Trophoblast cell (in vitro differentiated cells and primary cell): ENCODE data around the gene LANCL2.

Experiments
- DNase-seq, 2 donors: peaks; one replicate each; pipeline ENCODE4 v3.0.0-alpha.2; 2016
- H2AFZ ChIP-seq: 2 replicates; pipeline ENCODE4 v1.6.1; 2013; ENCODE audit warnings: low read length, moderate library complexity, mild to moderate bottlenecking; ENCODE audit not compliant: insufficient read depth, poor library complexity
- H2AK5ac ChIP-seq: 2 replicates; pipeline ENCODE4 v1.6.1; 2013; ENCODE audit warnings: mild to moderate bottlenecking, low read length
- H2BK120ac ChIP-seq: 2 replicates; pipeline ENCODE4 v1.6.1; 2013; ENCODE audit warnings: low read length, mild to moderate bottlenecking, moderate library complexity; ENCODE audit not compliant: insufficient read depth, poor library complexity
- H2BK12ac ChIP-seq: 2 replicates; pipeline ENCODE4 v1.6.1; 2013; ENCODE audit warnings: mild to moderate bottlenecking, low read length, moderate library complexity
- H2BK5ac ChIP-seq: 2 replicates; pipeline ENCODE4 v1.6.1; 2013; ENCODE audit warnings: low read length, low read depth, moderate library complexity, mild to moderate bottlenecking; ENCODE audit not compliant: poor library complexity
- H3K14ac ChIP-seq: 2 replicates; pipeline ENCODE4 v1.6.1; 2013; ENCODE audit warnings: mild to moderate bottlenecking, low read length
- H3K18ac ChIP-seq: 2 replicates; pipeline ENCODE4 v1.6.1; 2013; ENCODE audit warnings: mild to moderate bottlenecking, low read length
- H3K23ac ChIP-seq: 2 replicates; pipeline ENCODE4 v1.6.1; 2013; ENCODE audit warnings: low read length
- H3K27ac ChIP-seq: 2 replicates; pipeline ENCODE4 v1.5.1; 2013; ENCODE audit warnings: low read depth, mild to moderate bottlenecking, inconsistent platforms, low read length, moderate library complexity
- H3K27me3 ChIP-seq: 2 replicates; pipeline ENCODE4 v1.6.1; 2013; ENCODE audit warnings: inconsistent platforms, mild to moderate bottlenecking, low read length, moderate library complexity; ENCODE audit not compliant: insufficient read depth
- H3K36me3 ChIP-seq, 2 experiments: 1 replicate in 1 of 2; 2 replicates in 1 of 2; pipeline ENCODE4 v1.6.1; 2013; ENCODE audit warnings: low read length in 2 of 2, mild to moderate bottlenecking in 2 of 2, moderate library complexity in 1 of 2; ENCODE audit not compliant: insufficient read depth in 2 of 2, control insufficient read depth in 1 of 2
- H3K4ac ChIP-seq: 2 replicates; pipeline ENCODE4 v1.6.1; 2013; ENCODE audit warnings: low read depth, mild to moderate bottlenecking, low read length, moderate library complexity
- H3K4me1 ChIP-seq, 2 experiments: 1 replicate in 1 of 2; 2 replicates in 1 of 2; pipeline ENCODE4 v1.6.1; 2013; ENCODE audit warnings: low read length in 2 of 2, mild to moderate bottlenecking in 2 of 2, moderate library complexity in 1 of 2; ENCODE audit not compliant: insufficient read depth in 2 of 2, control insufficient read depth in 1 of 2
- H3K4me2 ChIP-seq: 2 replicates; pipeline ENCODE4 v1.6.1; 2013; ENCODE audit warnings: inconsistent platforms, mild to moderate bottlenecking, low read length, moderate library complexity
- H3K4me3 ChIP-seq: 2 replicates; pipeline ENCODE4 v1.5.1; 2013; ENCODE audit warnings: mild to moderate bottlenecking, low read depth, low read length, inconsistent platforms
- H3K79me1 ChIP-seq: one replicate; pipeline ENCODE4 v1.6.1; 2013; ENCODE audit warnings: low read length
- H3K79me2 ChIP-seq: 2 replicates; pipeline ENCODE4 v1.6.1; 2013; ENCODE audit warnings: low read length, mild to moderate bottlenecking; ENCODE audit not compliant: control insufficient read depth, insufficient read depth, poor library complexity
- H3K9ac ChIP-seq: 2 replicates; pipeline ENCODE4 v1.6.1; 2013; ENCODE audit warnings: mild to moderate bottlenecking, low read length
- H3K9me3 ChIP-seq: 2 replicates; pipeline ENCODE4 v1.6.1; 2013; ENCODE audit warnings: low read depth, mild to moderate bottlenecking, control low read depth, inconsistent platforms, low read length; ENCODE audit not compliant: insufficient read depth
- H4K12ac ChIP-seq: 2 replicates; pipeline ENCODE4 v1.6.1; 2013; ENCODE audit warnings: low read depth, mild to moderate bottlenecking, low read length, moderate library complexity
- H4K8ac ChIP-seq: 2 replicates; pipeline ENCODE4 v1.6.1; 2013; ENCODE audit warnings: low read depth, mild to moderate bottlenecking, low read length, moderate library complexity
- H4K91ac ChIP-seq: one replicate; pipeline ENCODE4 v1.6.1; 2013; ENCODE audit warnings: low read depth, mild to moderate bottlenecking, low read length, moderate library complexity
- WGBS: extraction: QIAGEN DNeasy Blood & Tissue Kit; methylation state at CpG from one replicate; pipeline ENCODE4 v1.1.7; 2013; ENCODE audit warnings: missing lambda C conversion rate; ENCODE audit not compliant: insufficient read length, insufficient coverage; ENCODE audit errors: extremely low coverage; 5-methylcytosine and 5-hydroxymethylcytosine counted together

The LANCL2 gene

GRCh38 chr7:55335151-55335550, 30.0 kb upstream of the LANCL2 start:
- H2BK5ac ChIP-seq = no peak overlapping the region
- H3K9ac ChIP-seq = no peak overlapping the region
- H3K36me3 ChIP-seq = no peaks in the 10 kb centered on the region
- WGBS = no CpG with 5 or more reads among the region's 5 CpGs
- no peak overlapping the region for H3K4ac ChIP-seq
- no peak overlapping the region for H3K27ac ChIP-seq
- H3K79me1 ChIP-seq = no peaks in the 10 kb centered on the region
- H3K4me3 ChIP-seq = no peak overlapping the region
- no peak for DNase-seq
- no peak overlapping the region for H4K8ac ChIP-seq
- no peak overlapping the region for H3K14ac ChIP-seq
- H2AFZ ChIP-seq = no peak overlapping the region
- no peak overlapping the region for H3K18ac ChIP-seq
- no peak overlapping the region for H2BK120ac ChIP-seq
- no peak overlapping the region for H3K4me2 ChIP-seq
- no peaks in the 10 kb centered on the region for H3K4me1 ChIP-seq
- H3K23ac ChIP-seq = no peak overlapping the region
- H3K9me3 ChIP-seq = no peaks in the 10 kb centered on the region
- no peak overlapping the region for H2AK5ac ChIP-seq
- no peaks in the 10 kb centered on the region for H3K79me2 ChIP-seq
- no peak overlapping the region for H2BK12ac ChIP-seq
- no peak overlapping the region for H4K91ac ChIP-seq
- H4K12ac ChIP-seq = no peak overlapping the region
- H3K27me3 ChIP-seq = no peaks in the 10 kb centered on the region

DNA sequence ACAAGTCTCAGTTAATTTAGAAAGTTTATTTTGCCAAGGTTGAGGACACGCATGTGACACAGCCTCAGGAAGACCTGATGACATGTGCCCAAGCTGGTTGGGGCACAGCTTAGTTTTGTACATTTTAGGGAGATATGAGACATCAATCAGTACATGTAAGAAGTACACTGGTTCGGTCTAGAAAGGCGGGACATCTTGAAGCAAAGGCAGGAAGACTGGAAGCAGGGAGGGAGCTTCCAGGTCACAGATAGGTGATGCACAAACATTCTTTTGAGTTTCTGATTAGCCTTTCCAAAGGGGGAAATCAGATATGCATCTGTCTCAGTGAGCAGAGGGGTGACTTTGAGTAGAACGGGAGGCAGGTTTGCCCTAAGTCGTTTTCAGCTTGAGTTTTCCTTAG, 29.4 kb upstream of the LANCL2 start:
- no peak overlapping the region for H3K9ac ChIP-seq
- H2BK5ac ChIP-seq = no peak overlapping the region
- H3K4me3 ChIP-seq = no peak overlapping the region
- H3K27ac ChIP-seq = no peak overlapping the region
- no peaks in the 10 kb centered on the region for H3K27me3 ChIP-seq
- H2BK120ac ChIP-seq = no peak overlapping the region
- no peak overlapping the region for H2BK12ac ChIP-seq
- H3K14ac ChIP-seq = no peak overlapping the region
- no peak overlapping the region for H2AFZ ChIP-seq
- no peak overlapping the region for H3K23ac ChIP-seq
- no peak overlapping the region for H4K8ac ChIP-seq
- no CpG with 5 or more reads among the region's 5 CpGs for WGBS
- no peaks in the 10 kb centered on the region for H3K79me2 ChIP-seq
- H2AK5ac ChIP-seq = no peak overlapping the region
- H3K36me3 ChIP-seq = no peaks in the 10 kb centered on the region
- H3K4ac ChIP-seq = no peak overlapping the region
- H3K4me1 ChIP-seq = no peaks in the 10 kb centered on the region
- H3K18ac ChIP-seq = no peak overlapping the region
- no peak for DNase-seq
- no peak overlapping the region for H3K4me2 ChIP-seq
- H3K79me1 ChIP-seq = no peaks in the 10 kb centered on the region
- no peaks in the 10 kb centered on the region for H3K9me3 ChIP-seq
- H4K91ac ChIP-seq = no peak overlapping the region
- no peak overlapping the region for H4K12ac ChIP-seq

GRCh38 chr7:55336540-55336939, 28.6 kb upstream of the LANCL2 start:
- Histone ChIP-seq H3K23ac (no peak overlapping the region), H3K9me3 (no peaks in the 10 kb centered on the region), H3K4me1 (no peaks in the 10 kb centered on the region), H2BK12ac (no peak overlapping the region), H3K27ac (no peak overlapping the region), H3K14ac (no peak overlapping the region), H3K79me1 (no peaks in the 10 kb centered on the region), H3K27me3 (no peaks in the 10 kb centered on the region), H2AFZ (no peak overlapping the region), H4K12ac (no peak overlapping the region), H3K9ac (no peak overlapping the region), H2AK5ac (no peak overlapping the region), H4K8ac (no peak overlapping the region), H3K4ac (no peak overlapping the region), H4K91ac (no peak overlapping the region), H2BK120ac (no peak overlapping the region), H3K4me3 (no peak overlapping the region), H3K36me3 (no peaks in the 10 kb centered on the region), H3K4me2 (no peak overlapping the region), H2BK5ac (no peak overlapping the region), H3K18ac (no peak overlapping the region), H3K79me2 (no peaks in the 10 kb centered on the region)
- WGBS = no CpG with 5 or more reads among the region's 3 CpGs
- DNase-seq = no peak

GRCh38 chr7:55339033-55340000, 25.8 kb upstream of the LANCL2 start:
- no peak overlapping the region for H3K23ac ChIP-seq
- no peaks in the 10 kb centered on the region for H3K79me2 ChIP-seq
- no peak overlapping the region for H2AK5ac ChIP-seq
- H3K27me3 ChIP-seq = no peaks in the 10 kb centered on the region
- DNase-seq = no peak
- no peaks in the 10 kb centered on the region for H3K36me3 ChIP-seq
- H2BK120ac ChIP-seq = no peak overlapping the region
- H4K91ac ChIP-seq = no peak overlapping the region
- no peak overlapping the region for H3K18ac ChIP-seq
- H2AFZ ChIP-seq = no peak overlapping the region
- WGBS = no CpG with 5 or more reads among the region's 8 CpGs
- no peaks in the 10 kb centered on the region for H3K4me1 ChIP-seq
- no peak overlapping the region for H3K14ac ChIP-seq
- H3K9ac ChIP-seq = no peak overlapping the region
- H2BK5ac ChIP-seq = no peak overlapping the region
- H3K4me3 ChIP-seq = no peak overlapping the region
- no peaks in the 10 kb centered on the region for H3K79me1 ChIP-seq
- H3K27ac ChIP-seq = no peak overlapping the region
- no peak overlapping the region for H4K8ac ChIP-seq
- H3K9me3 ChIP-seq = peaks cover 6% of the 10 kb centered on the region
- H3K4ac ChIP-seq = no peak overlapping the region
- no peak overlapping the region for H3K4me2 ChIP-seq
- H2BK12ac ChIP-seq = no peak overlapping the region
- H4K12ac ChIP-seq = no peak overlapping the region
